NCI-H187 (cell line): ENCODE measurements around the gene CNTLN.
"Not testable (repeated sequence)": the region's sequence is repeated elsewhere in the genome, so short reads cannot be mapped to it uniquely, and the experiment has no call there.

ENCODE experiments used
- DNase-seq, 2 experiments: peaks; one replicate each; lab custom pipeline; 2025; lab: John Stamatoyannopoulos, UW

CNTLN gene

DNA sequence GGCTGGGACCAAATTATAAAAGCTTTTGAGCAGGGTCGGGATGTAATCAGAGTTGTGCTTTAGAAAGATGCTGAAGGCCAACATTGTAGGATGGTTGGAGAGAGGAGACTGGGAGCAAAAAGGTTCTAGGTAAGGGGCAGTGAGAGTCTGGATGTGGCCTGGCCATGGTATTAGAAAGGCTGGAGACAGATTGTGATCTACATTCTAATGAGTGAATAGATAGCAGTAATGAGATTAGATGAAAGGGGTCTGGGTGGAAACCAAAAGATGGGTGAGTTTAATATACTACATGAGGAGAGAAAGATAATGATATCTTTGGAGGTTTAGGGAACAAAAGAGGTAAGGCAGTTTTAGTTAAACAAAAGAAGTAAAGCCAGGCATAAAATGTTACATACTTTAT lies 355.3 kb downstream of the CNTLN start:
- no peak for DNase-seq

DNA sequence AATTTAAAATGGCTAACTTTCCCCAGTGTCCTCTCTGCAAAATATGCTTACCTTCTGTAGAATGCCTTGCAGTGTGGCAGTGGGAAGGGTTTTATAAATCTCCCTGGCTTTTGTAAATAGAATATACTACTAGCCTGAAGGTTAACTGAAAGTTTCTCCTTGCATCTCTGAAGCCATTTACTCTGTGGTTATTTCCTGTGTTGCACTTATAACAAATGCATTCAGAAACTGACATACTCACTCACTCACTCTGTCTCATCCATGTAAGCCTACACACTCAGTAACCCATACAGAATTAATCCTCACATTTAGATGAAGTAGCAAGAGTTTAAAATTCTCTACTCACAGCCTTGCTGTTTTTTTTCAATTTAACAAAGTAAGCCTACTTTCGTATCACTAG lies 356.9 kb downstream of the CNTLN start:
- DNase-seq: no peak

DNA sequence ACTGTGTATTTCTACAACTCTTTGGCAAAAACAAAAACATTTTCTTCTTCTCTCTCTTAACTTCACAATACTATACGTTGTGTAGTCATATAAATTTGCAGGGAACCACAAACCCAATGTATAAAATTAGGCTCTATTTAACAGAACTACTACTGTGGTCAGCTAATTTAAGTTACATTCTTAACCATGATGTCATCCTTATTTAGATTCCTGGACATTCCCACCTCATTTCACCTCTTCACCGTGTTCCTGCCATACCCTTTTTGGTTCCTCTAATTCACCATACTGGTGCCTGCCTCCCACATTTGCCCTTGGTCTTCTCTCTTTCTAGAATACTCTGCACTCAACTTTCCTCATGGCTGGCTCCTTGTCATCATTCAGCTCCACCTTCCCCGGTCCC lies 368.4 kb downstream of the CNTLN start:
- DNase-seq: no peak

DNA sequence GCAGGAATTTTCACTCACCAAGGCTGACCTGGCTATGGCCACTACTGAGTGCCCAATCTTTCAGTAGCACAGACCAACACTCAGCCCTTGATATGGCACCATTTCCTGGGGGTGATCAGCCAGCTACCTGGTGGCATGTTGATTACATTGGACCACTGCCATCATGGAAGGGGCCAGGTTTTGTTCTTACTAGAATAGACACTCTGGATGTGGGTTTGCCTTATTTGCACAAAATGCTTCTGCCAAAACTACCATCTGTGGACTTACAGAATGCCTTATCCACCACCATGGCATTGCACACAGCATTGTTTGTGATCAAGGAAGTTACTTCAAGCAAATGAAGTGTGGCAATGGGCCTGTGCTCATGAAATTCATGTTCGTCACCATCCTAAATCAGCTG lies 374.3 kb downstream of the CNTLN start:
- no peak for DNase-seq

- no peak for DNase-seq
These were observed 374.9 kb downstream of the CNTLN start for GRCh38 chr9:17509701-17510100.

GRCh38 chr9:17519761-17520160 lies 384.9 kb downstream of the CNTLN start:
- no peak for DNase-seq

GRCh38 chr9:17520268-17521064 lies 385.6 kb downstream of the CNTLN start:
- DNase-seq: no peak

DNA sequence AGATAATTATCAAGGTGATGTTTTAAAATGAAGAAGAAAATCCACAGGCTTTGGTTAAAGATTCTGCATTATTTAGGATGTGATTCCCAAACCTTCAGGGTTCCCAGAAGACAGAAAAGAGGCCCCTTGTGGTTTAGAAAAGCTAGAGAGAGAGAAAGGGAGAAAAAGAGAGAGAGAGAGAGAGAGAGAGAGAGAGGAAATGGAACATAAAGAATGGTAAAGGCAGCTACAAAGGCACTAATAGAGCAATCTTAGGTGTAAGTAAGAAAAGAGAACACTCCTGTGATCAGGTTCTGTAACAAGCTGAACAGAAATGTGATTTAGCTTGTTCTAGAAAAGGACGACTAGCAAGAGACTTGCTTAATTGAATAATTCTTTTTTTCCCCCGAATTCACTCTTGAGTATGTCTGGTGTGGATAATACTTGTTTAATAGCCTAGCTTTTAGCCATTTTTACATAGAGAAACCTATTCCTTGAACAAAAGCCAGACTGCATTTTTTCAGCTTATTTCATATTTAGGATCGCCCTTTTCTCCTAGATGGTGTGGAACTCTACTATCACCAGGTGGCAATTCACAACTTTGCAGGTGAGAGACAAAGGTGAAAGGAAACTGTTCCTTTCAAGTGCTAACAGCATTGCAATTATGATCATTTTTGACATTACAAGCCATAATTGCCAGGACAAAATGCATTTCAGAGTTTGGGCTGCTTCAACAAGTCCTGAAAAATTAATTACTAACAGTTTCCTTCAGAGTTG lies 386.4 kb downstream of the CNTLN start:
- no peak for DNase-seq

- DNase-seq: not testable (repeated sequence)
These were observed 391.9 kb downstream of the CNTLN start for GRCh38 chr9:17526726-17527125.

DNA sequence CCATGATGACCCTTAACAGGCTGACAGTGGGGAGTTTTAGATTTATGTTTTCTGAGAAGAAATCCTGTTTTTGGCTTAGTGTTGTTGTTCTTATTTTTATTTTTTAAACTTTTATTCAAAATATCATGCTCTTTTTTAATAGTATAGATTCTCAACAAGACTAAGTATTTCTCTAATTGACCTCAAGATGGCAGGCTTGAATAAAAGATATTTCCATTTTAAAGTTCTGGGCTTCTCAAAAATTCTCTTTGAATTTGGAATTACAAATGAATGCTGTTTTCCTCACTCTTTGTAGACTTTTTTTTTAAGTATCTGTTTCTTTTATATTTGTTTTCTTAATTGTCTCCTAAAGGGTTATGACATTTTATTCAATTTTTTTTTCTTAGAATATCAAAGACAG lies 394.0 kb downstream of the CNTLN start:
- no peak for DNase-seq

GRCh38 chr9:17531642-17532254 lies 396.9 kb downstream of the CNTLN start:
- DNase-seq: no peak

GRCh38 chr9:17532461-17532860 lies 397.6 kb downstream of the CNTLN start:
- no peak for DNase-seq

- DNase-seq: no peak
These were observed 400.3 kb downstream of the CNTLN start for GRCh38 chr9:17535176-17535575.

DNA sequence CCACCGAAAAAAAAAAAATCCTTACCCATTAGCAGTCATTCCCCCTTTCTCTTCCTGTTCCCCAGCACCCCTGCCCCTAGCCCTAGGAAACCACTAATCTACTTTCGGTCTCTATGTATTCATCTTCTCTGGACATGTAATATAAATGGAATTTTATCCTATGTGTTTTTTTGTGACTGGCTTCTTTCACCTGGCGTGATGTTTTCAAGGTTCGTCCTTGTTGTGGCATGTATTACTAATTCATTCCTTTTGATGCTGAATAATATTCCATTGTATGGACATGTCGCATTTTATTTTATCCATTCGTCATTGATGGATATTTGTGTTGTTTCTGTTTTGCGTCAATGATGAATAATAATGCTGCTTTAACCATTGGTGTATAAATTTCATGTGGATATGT lies 401.2 kb downstream of the CNTLN start:
- DNase-seq: no peak

DNA sequence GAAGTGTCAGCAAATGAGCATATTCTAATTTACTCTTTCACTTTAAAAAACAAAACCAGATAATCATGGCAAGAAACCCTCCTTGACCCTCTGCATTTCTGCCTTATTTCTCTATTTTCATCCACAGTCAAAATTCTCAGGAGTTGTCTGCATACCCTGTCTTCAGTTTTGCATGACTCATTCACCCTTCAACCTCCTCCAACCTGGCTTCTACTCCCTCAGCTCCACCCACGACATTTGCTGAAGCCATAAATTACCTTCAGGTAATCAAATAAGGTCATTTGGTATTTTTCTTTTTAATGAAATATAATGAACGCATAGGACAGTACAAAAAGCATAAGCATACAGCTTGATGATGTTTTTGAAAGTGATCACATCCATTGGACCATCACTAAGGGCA lies 416.2 kb downstream of the CNTLN start:
- DNase-seq: no peak
